K562 (cell line): ENCODE data around the gene UCP3. TPM values are rescaled to one million over a fixed set of nuclear protein-coding genes. Genes with fewer than 3 reads are reported as not detected.
A peak's percentile ranks its signal among the peaks of the same experiment; 100 is the strongest.

Source experiments
- ATAC-seq: fragments of 200-7000 bp; cut with Tn5 transposase; 3 replicates; pipeline ENCODE4 v1.9.1; 2020; ENCODE audit warnings: moderate library complexity
- BruUV-seq: library from RNA; stranded (reverse); fragments of 400-500 nt; replicated peaks from 2 replicates; lab custom pipeline; 2021; lab: Mats Ljungman, UMichigan
- CTCF ChIA-PET: fragments of 300-600 bp; formaldehyde crosslinking; extraction: SDS; loops from one replicate; lab custom pipeline; 2021; ENCODE audit warnings: low intra/inter-chr PET ratio; lab: Yijun Ruan, JAX
- POLR2A ChIA-PET: fragments of 300-600, 350-650 bp; sonication (Branson Sonifier 250); formaldehyde crosslinking; extraction: SDS; loops from one replicate; lab custom pipeline; 2021; ENCODE audit warnings: antibody characterized with exemption, inconsistent platforms; lab: Yijun Ruan, JAX
- DNase-seq, 4 experiments: peaks; one replicate each; pipeline versions ENCODE4 v3.0.0 to v3.0.0-alpha.2; 2011 to 2018; ENCODE audit warnings: low spot score in 3 of 4, mixed read lengths in 3 of 4; ENCODE audit errors: extremely low read depth in 1 of 4
- FAIRE-seq: peaks from 2 replicates; lab custom pipeline; 2011; peaks lifted over from hg19 to GRCh38; lab: Jason Lieb, UNC
- H2AFZ ChIP-seq: 2 replicates; pipeline ENCODE4 v1.6.0; 2011; ENCODE audit warnings: low read depth, low read length, control low read depth, inconsistent platforms
- H3K27ac ChIP-seq: fragments of 200-600 bp; 3 replicates; pipeline ENCODE4 v1.8.0; 2011; ENCODE audit warnings: low read depth, mild to moderate bottlenecking, control low read depth, inconsistent platforms, low read length, moderate library complexity, mixed read lengths; ENCODE audit errors: extremely low read depth
- H3K27me3 ChIP-seq, 2 experiments: fragments of 300-600 bp in 1 of 2; 2 replicates in 1 of 2; 3 replicates in 1 of 2; pipeline versions ENCODE4 v1.6.0 to v1.8.0; 2011; ENCODE audit warnings: inconsistent platforms in 2 of 2, low read length in 2 of 2, mild to moderate bottlenecking in 1 of 2, mixed read lengths in 1 of 2, moderate library complexity in 1 of 2; ENCODE audit not compliant: control insufficient read depth in 2 of 2, insufficient read depth in 2 of 2
- H3K36me3 ChIP-seq: fragments of 300-600 bp; 3 replicates; pipeline ENCODE4 v1.8.0; 2011; ENCODE audit warnings: mild to moderate bottlenecking, low read length, inconsistent platforms; ENCODE audit not compliant: control insufficient read depth, insufficient read depth
- H3K4me1 ChIP-seq, 2 experiments: fragments of 200-600 bp in 1 of 2; replicated peaks in 1 of 2; 2 replicates in 1 of 2; 3 replicates in 1 of 2; pipeline versions ENCODE4 v1.5.1 to v1.8.0; 2011; ENCODE audit warnings: inconsistent platforms in 2 of 2, low read length in 2 of 2, mild to moderate bottlenecking in 1 of 2, mixed read lengths in 1 of 2, moderate library complexity in 1 of 2; ENCODE audit not compliant: control insufficient read depth in 2 of 2, insufficient read depth in 2 of 2
- H3K4me2 ChIP-seq: 2 replicates; pipeline ENCODE4 v1.6.1; 2011; ENCODE audit warnings: low read length, control low read depth, inconsistent platforms, mixed read lengths; ENCODE audit not compliant: insufficient read depth
- H3K4me3 ChIP-seq: fragments of 200-600 bp; sonication (generic), shearing (Covaris generic); 2 replicates; pipeline ENCODE4 v1.5.1; 2016; ENCODE audit warnings: control low read depth, inconsistent platforms
- H3K79me2 ChIP-seq: fragments of 200-600 bp; 3 replicates; pipeline ENCODE4 v1.8.0; 2011; ENCODE audit warnings: low read length, inconsistent platforms; ENCODE audit not compliant: control insufficient read depth, insufficient read depth
- H3K9ac ChIP-seq, 2 experiments: 2 replicates each; pipeline versions ENCODE4 v1.6.0 to v1.6.1; 2011; ENCODE audit warnings: low read depth in 2 of 2, low read length in 2 of 2, control low read depth in 1 of 2, inconsistent platforms in 1 of 2, mild to moderate bottlenecking in 1 of 2, mixed read lengths in 1 of 2; ENCODE audit not compliant: insufficient read depth in 1 of 2
- H3K9me1 ChIP-seq: one replicate; pipeline ENCODE4 v1.6.0; 2011; ENCODE audit warnings: inconsistent platforms, mild to moderate bottlenecking, low read length, moderate library complexity; ENCODE audit not compliant: control insufficient read depth, insufficient read depth
- H3K9me3 ChIP-seq: replicated peaks from 2 replicates; pipeline ENCODE4 v1.5.1; 2011; ENCODE audit warnings: low read depth, low read length, inconsistent platforms; ENCODE audit not compliant: control insufficient read depth, insufficient read depth
- H4K20me1 ChIP-seq: replicated peaks from 2 replicates; pipeline ENCODE4 v1.6.1; 2011; ENCODE audit warnings: low read length, inconsistent platforms, mixed read lengths; ENCODE audit not compliant: control insufficient read depth, insufficient read depth
- ATF3 ChIP-seq, 2 experiments: fragments of 450-650 bp in 1 of 2; sonication (generic) in 1 of 2; formaldehyde crosslinking in 1 of 2; IDR thresholded peaks in 1 of 2; conservative IDR thresholded peaks in 1 of 2; 2 replicates each; pipeline versions ENCODE4 v1.6.1 to v1.8.1; 2016 to 2023; ENCODE audit warnings: mild to moderate bottlenecking in 2 of 2, moderate library complexity in 2 of 2, inconsistent platforms in 1 of 2, missing genetic modification reagents in 1 of 2
- GATA2 ChIP-seq: sonication (generic); formaldehyde crosslinking; IDR thresholded peaks from 2 replicates; pipeline ENCODE4 v1.4.0; 2020; ENCODE audit warnings: mild to moderate bottlenecking, missing genetic modification reagents
- POLR2A ChIP-seq: fragments of 450-650 bp; conservative IDR thresholded peaks from 2 replicates; pipeline ENCODE4 v1.6.1; 2016
- POLR2G ChIP-seq: fragments of 200-400 bp; formaldehyde crosslinking; IDR thresholded peaks from 2 replicates; pipeline ENCODE4 v1.6.1; 2017; ENCODE audit warnings: low read depth, mild to moderate bottlenecking, antibody characterized with exemption, low read length, moderate library complexity
- RBFOX2 ChIP-seq: fragments of 200-400 bp; formaldehyde crosslinking; IDR thresholded peaks from 2 replicates; pipeline ENCODE4 v1.6.1; 2017; ENCODE audit warnings: low read depth, mild to moderate bottlenecking, low read length, moderate library complexity
- WGBS: fragments of 100-300 bp; shearing (Covaris generic); methylation state at CpG from one replicate; pipeline ENCODE4 v1.1.6; 2016; ENCODE audit warnings: low coverage, mixed read lengths; ENCODE audit not compliant: insufficient coverage; ENCODE audit errors: missing lambda C conversion rate; 5-methylcytosine and 5-hydroxymethylcytosine counted together
- in situ Hi-C: fragments of 300-500 bp; cut with MboI; formaldehyde crosslinking; loops from 4 replicates; pipeline ENCODE4 v1.15.0; 2018; ENCODE audit warnings: inconsistent platforms, mixed read lengths
- intact Hi-C: fragments of 100-400 bp; cut with micrococcal nuclease; formaldehyde crosslinking; loops from 2 replicates; pipeline ENCODE4 v1.14.2; 2022
- polyA plus RNA-seq, 8 experiments: library from polyadenylated mRNA; depleted of rRNA in 4 of 8; stranded (reverse) in 5 of 8; unstranded in 3 of 8; fragments of >200 nt; fragmentation: Nextera tagmentation in 2 of 8; fragmentation: Illumina TruSeq in 1 of 8; extraction: Ambion mirVana in 2 of 8; extraction: Trizol in 1 of 8; gene quantifications; 2 replicates each; pipeline versions ENCODE4 v1.2.1 to v1.2.3, GENCODE V29; 2011 to 2014; ENCODE audit warnings: inconsistent platforms in 1 of 8, missing spikeins in 1 of 8
- total RNA-seq, 7 experiments: library from RNA; depleted of rRNA in 6 of 7; stranded (reverse); fragments of >200 nt in 6 of 7; fragmentation: Illumina TruSeq in 2 of 7; extraction: Trizol in 2 of 7; gene quantifications; 2 replicates each; pipeline versions ENCODE4 v1.2.1 to v1.2.3, GENCODE V29; 2011 to 2021; ENCODE audit warnings: low replicate concordance in 1 of 7

The UCP3 gene
- total and polyA plus RNA-seq, 9 of the 15 experiments (the other 6 are each of a cell fraction or from before 2014, with no cell fraction given) = 0.05 to 0.65 (median 0.25) TPM; not detected in 2

GRCh38 chr11:73976451-73977151 is 32.3 kb downstream of the UCP3 start:
- Histone ChIP-seq H2AFZ (no peak overlapping the region), H3K4me1 (peaks cover 32 to 58% of the 10 kb centered on the region in 2 experiments), H4K20me1 (peaks cover 14% of the 10 kb centered on the region), H3K4me3 (no peak overlapping the region), H3K36me3 (peaks cover 78% of the 10 kb centered on the region), H3K27me3 (no peaks in the 10 kb centered on the region), H3K4me2 (no peak overlapping the region)
- no TSS peak for BruUV-seq
- ATAC-seq = no peak
- intact Hi-C loops = no loop called here
- CTCF ChIA-PET = no interaction called here
- peak in 1 of 4 experiments; percentile 14 for DNase-seq
- TF ChIP-seq ATF3 (IDR thresholded peaks at IDR 0.05) (0 out of 2 replicates have a peak, but pooled peaks have one; percentile 11), ATF3 (CRISPR knock-in tag; conservative IDR thresholded peaks at IDR 0.05) (no peak), POLR2G (peak; percentile 65), POLR2A (0 out of 2 replicates have a peak, but pooled peaks have one; percentile 9), GATA2 (CRISPR knock-in tag) (no peak), RBFOX2 (peak; percentile 64)
- TF ChIP-seq, all 486 proteins: peak for 4
- 92% methylated on average over 13 of the region's 14 CpGs for WGBS
- Histone ChIP-seq H3K9me3 (no peaks in the 10 kb centered on the region), H3K9me1 (peaks cover 3% of the 10 kb centered on the region), H3K27ac (no peak overlapping the region), H3K9ac (no peak overlapping the region), H3K79me2 (peaks cover 34% of the 10 kb centered on the region)
- POLR2A ChIA-PET = interaction anchor here (0.8 to 1.4 kb wide), 2 partner anchors 11 to 342 kb away, joined by 4 to 5 read pairs; no protein-coding TSS in a partner anchor
- in situ Hi-C loops = no loop called here
- FAIRE-seq = no peak
